WI38 (cell line): Measurements from ENCODE around the gene CFHR5.
"Not testable (repeated sequence)": the region's sequence is repeated elsewhere in the genome, so short reads cannot be mapped to it uniquely, and the experiment has no call there.

Experiments
- H3K4me3 ChIP-seq: 2 replicates; pipeline ENCODE4 v1.5.1; 2011; ENCODE audit warnings: low read depth, mild to moderate bottlenecking, control low read depth, low read length
- TF ChIP-seq, protein P1 (sequence below): IDR thresholded peaks from 2 replicates; pipeline ENCODE4 v1.5.1; 2012; ENCODE audit warnings: low read depth, mild to moderate bottlenecking, control low read depth, low read length

CFHR5 gene

DNA sequence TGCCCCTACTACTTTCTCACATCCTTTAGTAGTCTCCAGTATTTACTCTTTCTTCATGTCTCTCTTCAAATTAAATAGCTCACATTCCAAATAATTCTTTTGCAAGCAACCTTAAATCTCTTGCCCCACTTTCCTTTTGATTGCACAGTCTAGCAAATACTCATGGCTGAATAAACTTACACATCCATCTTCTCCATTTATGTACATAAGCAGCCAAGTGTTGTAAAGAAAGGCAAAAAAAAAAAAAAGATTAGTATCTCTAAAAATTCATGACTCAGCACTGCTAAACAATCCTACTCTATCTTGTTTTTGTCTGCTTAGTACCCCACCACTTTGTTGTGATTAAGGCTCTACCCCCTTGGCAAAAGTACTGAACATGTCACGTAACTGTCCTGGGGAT is 47.1 kb downstream of the CFHR5 start:
- TF ChIP-seq, protein P1, sequence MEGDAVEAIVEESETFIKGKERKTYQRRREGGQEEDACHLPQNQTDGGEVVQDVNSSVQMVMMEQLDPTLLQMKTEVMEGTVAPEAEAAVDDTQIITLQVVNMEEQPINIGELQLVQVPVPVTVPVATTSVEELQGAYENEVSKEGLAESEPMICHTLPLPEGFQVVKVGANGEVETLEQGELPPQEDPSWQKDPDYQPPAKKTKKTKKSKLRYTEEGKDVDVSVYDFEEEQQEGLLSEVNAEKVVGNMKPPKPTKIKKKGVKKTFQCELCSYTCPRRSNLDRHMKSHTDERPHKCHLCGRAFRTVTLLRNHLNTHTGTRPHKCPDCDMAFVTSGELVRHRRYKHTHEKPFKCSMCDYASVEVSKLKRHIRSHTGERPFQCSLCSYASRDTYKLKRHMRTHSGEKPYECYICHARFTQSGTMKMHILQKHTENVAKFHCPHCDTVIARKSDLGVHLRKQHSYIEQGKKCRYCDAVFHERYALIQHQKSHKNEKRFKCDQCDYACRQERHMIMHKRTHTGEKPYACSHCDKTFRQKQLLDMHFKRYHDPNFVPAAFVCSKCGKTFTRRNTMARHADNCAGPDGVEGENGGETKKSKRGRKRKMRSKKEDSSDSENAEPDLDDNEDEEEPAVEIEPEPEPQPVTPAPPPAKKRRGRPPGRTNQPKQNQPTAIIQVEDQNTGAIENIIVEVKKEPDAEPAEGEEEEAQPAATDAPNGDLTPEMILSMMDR = no peak
- H3K4me3 ChIP-seq = no peak overlapping the region

DNA sequence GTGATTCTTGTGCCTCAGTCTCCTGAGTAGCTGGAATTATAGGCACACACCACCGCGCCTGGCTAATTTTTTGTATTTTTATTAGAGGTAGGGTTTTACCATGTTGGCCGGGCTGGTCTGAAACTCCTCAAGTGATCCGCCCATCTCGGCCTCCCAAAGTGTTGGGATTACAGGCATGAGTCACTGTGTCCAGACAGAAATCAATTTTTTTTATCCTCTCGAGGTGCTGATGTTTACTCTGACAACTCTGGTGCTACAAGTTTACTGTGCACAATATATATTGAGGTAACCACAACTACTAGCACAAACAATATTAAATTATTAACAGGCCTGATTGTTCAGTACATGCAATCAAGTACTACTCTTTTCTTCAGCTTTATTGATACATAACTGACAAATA is 50.0 kb downstream of the CFHR5 start:
- TF ChIP-seq, protein P1 = no peak
- H3K4me3 ChIP-seq = no peak overlapping the region

DNA sequence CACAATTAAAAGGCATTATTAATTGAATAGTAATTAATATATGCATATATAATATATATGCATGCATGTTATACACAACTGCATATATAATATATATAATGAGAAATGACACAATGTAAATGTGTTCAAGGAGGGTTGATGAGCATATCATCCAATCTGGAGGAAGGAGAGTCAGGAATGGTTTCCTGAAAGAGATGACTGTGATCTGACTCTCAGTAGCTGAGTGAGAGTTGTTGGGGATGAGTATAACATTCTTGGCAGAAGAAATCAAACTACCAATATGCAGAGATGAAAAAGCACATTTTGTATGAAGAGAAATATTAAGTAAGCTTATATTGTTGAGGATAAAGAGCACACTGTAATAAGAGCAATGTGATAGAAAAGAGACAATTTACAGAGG is 52.4 kb downstream of the CFHR5 start:
- TF ChIP-seq, protein P1 = no peak
- no peak overlapping the region for H3K4me3 ChIP-seq

DNA sequence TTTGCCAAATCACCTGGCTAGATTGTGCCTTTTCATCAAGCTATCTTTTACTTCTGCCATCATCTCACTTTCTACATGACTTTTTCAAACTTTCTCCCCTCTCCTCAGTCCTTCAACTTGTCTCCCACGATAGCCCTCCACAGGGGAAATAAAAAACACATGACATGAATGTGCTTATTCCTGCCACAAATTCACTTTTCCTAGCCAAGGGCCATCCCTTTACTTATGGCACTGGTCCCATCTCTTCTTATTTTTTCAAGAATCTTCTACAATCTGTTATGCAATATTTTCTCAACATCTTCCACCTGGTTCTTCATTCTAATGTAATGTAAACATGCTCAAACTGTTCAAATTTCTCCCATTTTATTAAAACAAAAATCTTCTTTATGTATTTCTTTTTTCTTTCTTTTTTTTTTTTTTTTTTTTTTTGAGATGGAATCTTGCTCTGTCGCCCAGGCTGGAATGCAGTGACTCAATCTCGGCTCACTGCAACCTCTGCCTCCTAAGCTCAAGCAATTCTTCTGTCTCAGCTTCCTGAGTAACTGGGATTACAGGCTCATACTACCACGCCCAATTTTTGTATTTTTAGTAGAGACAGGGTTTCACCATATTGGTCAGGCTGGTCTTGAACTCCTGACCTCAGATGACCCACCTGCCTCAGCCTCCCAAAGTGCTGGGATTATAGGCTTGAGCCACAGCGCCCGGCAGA is 57.4 kb downstream of the CFHR5 start:
- not testable (repeated sequence) for H3K4me3 ChIP-seq

DNA sequence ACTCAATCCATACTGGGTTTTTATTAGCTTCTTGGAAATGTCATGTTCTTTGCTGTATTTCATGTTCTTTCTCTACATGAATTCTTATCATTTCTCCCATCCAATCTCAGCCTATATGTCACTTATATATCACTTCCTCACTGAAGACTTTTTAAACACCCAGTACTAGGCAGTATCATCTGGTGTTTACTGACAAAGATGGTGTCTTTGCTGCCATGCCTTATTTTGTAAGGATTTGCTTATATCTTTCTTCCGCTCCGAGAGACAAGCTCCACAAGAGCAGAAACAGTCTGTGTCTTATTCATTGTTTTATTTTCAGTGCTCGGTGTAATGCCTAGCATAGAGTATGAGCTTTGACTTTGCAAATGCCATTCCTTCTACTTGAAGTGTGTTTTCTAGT is 59.5 kb downstream of the CFHR5 start:
- TF ChIP-seq, protein P1 = no peak
- no peak overlapping the region for H3K4me3 ChIP-seq

DNA sequence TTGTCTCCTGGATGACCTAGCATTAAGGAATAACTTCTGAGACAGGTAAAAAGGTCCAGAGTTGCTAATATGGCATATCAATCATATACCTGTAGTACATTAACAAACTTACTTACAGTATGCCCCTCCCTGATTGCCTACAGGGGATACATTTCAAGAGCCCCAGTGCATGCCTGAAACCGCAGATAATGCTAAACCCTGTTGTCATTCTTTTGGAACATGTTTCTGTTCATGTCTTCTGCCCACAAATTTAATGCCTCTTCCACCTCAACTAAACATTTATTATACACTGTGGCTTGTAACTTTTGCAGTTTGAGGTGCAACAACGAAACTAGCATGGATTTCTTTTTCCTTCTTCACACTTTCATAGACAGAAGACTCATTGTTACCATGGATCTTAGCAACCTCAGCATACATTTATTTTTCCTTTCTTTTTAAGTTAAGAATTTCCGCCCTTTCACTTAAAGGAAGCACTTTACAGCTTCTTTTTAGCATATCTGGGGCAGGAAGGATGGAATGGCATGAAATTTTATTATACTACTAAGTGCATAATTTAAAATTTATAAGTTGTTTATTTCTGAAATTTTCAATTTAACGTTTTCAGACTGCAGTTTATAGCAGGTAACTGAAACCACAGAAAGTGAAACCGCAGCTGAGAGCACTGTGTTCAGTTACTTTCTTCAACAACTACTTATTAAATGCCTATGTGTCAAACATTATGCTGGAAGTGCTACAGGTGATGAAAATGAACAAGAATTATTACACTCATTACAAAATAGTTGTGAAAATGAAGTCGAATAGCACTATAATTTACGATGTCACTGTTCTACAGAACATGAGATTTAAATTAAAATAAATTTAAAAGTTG is 64.4 kb downstream of the CFHR5 start:
- H3K4me3 ChIP-seq = no peak overlapping the region
- TF ChIP-seq, protein P1 = no peak

DNA sequence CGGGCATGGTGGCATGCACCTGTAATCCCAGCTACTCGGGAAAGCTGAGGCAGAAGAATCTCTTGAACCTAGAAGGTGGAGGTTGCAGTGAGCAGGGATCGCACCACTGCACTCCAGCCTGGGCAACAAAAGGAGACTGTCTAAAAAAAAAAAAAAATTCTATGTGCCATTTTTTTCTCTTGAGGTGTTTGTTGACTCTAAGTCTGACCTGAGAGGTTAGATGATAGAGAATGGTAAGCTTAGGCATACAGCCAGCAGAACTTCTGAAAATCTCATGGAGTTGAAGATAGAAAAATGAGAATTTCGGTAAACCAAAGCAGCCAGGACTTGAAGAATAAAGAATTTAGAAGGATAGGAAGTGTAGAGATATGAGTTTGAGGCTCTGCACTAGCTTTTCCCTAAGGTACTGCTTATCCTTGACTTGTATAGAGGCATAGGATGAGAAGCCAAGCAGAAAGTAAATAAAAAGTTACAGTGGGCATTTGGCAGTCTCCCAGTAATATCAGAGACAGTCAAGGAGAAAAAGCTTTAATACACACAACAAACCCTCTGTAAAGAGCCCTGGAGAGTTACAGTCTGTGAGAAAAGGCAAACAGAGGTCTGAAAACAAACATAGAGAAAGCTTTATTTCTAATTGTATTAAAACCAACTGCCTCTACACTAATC is 65.5 kb downstream of the CFHR5 start:
- TF ChIP-seq, protein P1 = no peak
- no peak overlapping the region for H3K4me3 ChIP-seq
